AG08396 (cell line): ENCODE measurements around the gene MPHOSPH8.
"Not testable (repeated sequence)": the region's sequence is repeated elsewhere in the genome, so short reads cannot be mapped to it uniquely, and the experiment has no call there.

Experiments used
- DNase-seq: peaks from one replicate; pipeline ENCODE4 v3.0.0; 2012; ENCODE audit warnings: low spot score, mixed read lengths

The MPHOSPH8 gene

GRCh38 chr13:19634256-19634740, 839 bp downstream of the MPHOSPH8 start:
- peak; percentile 48 for DNase-seq

DNA sequence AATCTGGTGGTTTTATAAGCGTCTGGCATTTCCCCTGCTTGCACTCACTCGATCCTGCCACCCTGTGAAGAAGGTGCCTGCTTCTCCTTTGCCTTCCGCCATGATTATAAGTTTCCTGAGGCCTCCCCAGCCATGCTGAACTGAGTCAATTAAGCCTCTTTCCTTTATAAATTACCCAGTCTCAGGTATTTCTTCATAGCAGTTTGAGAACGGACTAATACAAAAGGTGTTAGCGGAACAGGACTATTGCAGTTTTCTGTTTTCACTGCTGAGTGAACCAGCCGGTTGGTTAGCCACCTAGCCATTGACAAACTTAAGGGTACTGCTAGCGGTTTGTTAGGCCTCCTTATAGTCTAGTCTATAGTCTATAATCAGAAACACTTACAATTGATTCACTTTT, 2.5 kb downstream of the MPHOSPH8 start:
- not testable (repeated sequence) for DNase-seq

DNA sequence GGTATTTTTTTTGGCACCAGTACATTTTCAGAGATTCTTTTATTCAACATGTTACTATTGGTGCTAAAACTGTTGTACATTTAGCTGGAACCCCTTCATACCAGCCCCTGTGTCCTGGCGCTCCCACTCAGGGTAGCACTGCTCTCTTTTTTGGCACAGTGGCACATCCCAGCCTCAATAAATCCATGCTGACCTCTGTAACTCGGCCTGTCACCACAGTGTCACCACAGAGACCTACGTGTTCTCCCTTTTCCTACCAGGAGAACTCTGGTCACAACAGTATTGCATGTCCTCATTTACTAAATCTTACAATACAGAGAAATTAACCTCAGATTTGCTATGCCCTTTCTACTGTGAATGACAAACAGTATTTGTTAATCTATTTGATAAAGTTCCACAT, 10.2 kb downstream of the MPHOSPH8 start:
- DNase-seq, result no peak

DNA sequence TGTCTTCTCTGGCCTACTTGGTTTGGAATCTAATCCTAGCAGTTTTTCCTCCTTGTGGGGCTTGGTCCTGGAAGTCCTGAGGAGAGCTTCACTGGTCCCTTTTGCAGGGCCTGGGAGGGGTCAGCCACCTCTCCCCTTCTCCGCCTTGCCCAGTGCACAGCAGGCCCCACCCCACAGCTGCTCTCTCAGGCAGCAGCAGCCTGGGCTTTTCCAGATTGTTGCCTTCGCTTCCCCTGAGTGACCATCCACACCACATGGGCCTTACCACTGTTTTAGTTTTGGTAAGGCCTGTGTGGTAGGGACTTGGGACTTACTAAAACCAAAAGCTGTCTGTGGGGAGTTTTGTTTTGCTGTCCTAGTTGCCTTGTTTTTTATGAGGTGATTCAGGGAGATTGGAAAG, 11.5 kb downstream of the MPHOSPH8 start:
- no peak for DNase-seq

DNA sequence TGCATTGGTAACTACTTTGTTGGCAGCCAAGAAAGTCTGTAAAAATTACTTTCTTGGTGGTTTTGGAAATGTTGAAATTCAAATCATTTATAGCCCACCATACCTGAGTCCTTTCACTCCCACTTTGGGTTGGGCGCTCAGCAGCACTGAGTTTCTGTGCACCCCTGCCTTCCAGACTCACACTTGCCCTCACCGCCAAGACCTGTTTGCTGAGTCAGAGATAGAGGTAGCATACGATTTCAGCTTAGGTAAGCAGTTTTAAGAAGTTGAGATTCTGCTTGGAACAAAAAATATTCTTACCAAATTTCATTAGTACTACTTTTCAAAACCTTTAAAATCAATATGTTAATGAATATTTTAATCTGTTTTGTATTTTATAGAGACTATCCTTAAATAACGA, 12.6 kb downstream of the MPHOSPH8 start:
- DNase-seq, result no peak

DNA sequence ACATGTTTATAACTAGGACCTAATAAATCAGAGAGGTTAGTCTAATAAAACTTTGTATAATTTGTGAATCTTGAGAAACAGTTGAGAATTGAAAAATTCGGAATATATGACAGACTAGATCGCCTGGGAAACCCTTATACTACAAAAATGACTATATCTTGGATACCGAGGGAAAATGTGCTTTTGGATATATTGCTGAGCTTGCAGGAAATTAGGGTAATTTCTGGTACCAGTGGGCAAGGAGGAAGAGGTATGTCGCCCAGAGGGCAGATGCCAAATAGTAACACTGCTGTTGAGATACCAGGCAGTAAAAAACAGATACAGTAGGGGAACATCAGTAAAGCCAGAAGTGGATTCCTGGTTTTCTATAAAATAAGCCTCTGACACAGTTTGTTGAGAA, 17.3 kb downstream of the MPHOSPH8 start:
- no peak for DNase-seq

- DNase-seq, result no peak
Measured at GRCh38 chr13:19657872-19658591, 24.6 kb downstream of the MPHOSPH8 start.

DNA sequence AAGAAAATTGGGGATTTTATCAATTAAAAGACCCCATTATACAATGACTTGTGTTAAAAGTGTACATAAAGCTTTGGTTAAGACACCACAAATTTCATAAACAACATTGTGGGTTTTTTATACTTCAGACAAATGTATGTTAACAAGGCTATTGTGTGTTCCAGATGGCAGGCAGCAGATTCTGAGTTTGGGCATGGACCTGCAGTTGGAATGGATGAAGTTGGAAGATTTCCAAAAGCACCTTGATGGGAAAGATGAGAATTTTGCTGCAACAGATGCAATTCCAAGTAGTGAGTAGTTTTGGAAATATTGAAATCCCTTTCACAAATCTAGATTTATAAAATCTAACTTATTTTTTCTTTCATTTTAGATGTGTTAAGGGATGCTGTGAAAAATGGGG, 25.4 kb downstream of the MPHOSPH8 start:
- no peak for DNase-seq

GRCh38 chr13:19661126-19661525, 27.7 kb downstream of the MPHOSPH8 start:
- DNase-seq, result no peak

DNA sequence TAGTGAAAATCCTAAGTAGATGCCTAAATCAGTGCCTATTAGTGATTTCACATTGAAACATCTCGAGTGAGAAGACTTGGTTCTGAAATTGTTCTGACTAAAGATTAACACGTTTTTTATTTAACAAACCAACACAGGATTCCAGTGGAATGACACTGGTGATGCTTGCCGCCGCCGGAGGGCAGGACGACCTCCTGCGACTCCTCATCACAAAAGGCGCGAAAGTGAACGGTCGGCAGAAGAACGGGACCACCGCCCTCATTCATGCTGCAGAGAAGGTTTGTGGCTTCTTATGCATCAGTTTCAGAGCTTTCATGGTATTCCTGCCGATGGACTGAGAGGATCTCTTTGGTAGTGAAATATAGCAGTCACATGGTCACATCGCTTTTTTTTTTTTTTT, 28.1 kb downstream of the MPHOSPH8 start:
- no peak for DNase-seq

DNA sequence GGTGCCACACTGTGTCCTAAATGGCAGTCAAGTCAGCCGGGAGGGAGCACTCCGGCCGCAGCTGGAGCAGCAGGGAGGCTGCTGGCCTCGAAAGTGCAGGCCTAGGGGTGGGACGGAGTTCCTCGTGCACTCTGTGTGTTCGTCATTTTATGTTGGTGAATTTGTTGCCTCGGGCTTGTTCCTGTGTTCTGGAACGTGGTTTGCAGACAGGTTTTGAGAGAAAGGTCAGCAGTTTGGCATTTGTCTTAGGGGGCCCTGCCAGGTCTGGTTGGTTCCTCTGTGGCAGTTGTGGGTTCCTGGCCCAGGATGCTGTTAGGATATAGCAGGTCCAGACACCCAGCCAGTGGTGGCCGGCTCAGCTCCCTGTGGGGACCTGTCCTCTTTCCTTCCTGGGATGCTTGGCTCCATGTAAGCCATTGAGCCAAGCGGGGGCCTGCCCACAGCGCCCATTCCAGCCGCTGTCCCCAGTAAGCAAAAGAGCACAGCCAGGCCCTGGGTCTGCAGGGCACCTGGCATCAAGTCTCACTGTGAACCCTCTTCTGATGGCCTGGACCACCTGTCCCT, 30.0 kb downstream of the MPHOSPH8 start:
- no peak for DNase-seq

- no peak for DNase-seq
Measured at GRCh38 chr13:19664481-19665230, 31.2 kb downstream of the MPHOSPH8 start.

DNA sequence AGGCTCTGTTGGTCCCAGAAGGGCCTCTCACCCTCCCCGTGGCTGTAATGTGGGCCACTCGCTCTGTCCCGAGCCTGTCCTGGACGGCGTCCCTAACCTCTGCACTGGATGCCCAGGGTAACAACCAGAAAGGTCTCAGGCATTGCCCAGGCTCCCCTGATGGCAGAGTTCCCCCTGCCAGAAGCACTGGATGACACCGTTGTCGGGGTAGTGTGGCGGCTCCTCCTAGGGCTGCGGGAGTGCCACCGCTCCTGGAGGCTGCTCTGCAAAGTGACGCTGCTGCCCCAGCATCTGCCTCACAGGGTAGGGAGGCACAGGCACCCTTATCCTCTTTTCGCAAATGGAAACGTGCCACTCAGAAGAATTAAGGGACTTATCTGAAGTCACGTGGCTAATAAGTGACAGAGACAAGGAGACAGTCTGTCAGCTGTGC, 32.0 kb downstream of the MPHOSPH8 start:
- no peak for DNase-seq

DNA sequence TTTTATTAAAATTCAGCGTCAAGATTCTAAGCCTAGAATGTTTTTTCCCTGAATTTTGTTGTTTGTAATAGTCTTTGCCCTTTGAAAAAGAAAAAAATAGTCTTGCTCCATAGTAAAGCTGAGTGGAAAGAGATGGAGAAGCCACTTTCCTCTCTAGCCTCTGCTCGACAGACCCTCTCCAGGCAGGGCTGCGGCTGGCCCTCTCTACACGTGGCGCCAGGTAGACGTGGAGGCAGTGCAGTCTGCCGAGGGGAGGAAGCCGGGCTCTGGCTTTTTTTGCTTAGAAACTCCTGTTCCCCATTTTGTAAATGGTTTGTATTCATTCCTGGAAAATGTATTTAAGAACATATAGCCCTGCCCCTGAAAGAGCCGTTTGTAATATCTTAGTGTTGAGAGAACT, 35.3 kb downstream of the MPHOSPH8 start:
- no peak for DNase-seq

DNA sequence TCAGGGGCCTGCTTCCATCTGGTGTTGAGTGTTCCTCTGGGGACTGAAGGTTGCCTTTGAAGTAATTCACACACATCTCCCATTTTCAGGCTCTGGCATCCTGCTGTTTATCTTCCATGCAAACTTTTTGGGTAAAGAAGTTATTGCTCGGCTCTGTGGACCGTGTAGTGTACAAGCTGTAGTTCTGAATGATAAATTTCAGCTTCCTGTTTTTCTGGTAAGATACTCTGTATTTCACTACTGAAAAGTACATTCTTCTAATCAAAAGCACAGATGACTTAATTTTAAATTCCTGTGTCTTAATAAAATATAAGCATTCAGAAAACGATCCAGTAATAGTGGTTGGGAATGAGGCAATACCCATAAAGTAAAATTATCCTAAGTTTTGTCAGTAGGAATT, 36.7 kb downstream of the MPHOSPH8 start:
- DNase-seq, result no peak

GRCh38 chr13:19672990-19673389, 39.5 kb downstream of the MPHOSPH8 start:
- no peak for DNase-seq

DNA sequence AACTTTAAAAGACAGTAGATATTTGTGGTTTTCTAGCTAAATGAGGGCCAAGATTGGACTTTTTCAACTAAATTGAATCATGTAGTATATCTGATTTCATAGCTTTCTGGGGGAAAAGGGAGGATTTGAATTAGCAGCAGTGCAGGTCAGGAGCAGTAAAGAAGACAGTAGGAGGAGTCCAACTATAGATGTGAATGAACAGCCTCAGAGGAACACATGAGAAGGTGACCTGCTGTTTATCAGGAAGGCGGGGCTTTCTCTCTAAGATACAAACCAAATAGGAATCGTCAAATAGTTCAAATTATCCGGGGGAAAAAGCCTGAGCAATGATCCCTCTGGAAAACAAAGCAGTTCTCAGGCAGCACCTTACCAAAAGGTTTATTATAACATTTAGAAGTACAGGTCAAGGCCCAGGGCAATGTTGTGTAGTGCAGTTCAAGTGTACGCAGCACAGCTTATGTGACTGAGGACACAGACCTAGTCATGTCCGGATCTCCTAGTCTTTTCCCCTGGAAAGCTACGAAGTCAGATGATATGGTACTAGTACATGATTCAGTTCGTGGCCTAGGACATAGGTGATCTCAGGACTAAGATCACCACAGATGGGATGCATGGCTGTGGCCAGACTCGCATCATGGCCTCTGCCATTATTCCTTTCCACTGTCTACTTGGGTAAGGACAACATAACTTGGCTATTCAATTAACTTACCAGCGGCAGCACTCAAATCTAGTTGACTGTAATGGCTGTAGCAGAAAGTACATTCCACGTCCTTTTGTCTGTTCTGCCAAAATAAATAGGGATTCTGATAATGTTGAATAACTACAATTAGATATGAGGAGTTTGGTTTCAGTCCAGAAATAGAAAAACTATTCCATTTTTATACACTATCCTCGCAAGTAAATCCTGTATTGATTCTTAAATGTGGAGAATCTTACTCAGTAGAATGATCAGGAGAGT, 40.3 kb downstream of the MPHOSPH8 start:
- no peak for DNase-seq

DNA sequence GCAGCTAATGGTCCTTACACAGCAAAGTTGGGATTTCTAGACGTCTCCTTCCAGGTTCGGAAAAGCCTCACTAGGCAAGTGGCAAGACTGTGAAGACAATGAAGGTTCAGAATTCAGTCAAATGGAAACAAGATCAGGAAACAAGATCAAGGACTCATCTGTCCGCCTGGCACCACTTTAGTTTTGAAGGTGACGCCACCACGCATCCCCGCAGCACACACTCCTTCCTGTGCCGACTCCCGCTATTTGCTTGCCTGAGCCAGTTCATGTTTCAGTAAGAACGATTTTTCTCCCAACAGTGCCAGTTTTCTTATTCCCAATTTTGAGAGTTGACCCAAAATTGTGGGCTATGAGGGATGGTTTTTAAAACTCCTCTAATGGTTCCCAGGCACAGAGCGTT, 41.4 kb downstream of the MPHOSPH8 start:
- no peak for DNase-seq

- DNase-seq, result no peak
Measured at GRCh38 chr13:19676168-19676567, 42.7 kb downstream of the MPHOSPH8 start.

- no peak for DNase-seq
Measured at GRCh38 chr13:19680751-19681150, 47.3 kb downstream of the MPHOSPH8 start.

DNA sequence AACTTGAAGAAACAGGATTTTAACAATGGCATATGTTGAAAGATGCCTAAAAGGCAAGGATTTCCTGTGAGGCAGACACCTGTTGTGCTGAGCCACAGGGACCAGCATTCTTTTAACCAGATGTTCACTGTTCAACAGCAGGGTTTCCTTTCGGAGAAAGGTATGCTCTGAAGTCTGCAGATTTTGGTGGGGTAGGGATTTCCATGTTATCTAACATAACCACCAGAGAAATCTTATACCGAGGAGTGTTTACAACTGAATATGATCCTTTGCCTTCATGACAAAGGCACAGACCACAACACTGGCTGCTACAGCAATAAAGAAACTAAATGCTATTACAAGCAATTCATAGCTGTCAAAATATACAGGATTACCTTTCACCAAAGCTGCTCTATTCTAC, 48.1 kb downstream of the MPHOSPH8 start:
- no peak for DNase-seq

DNA sequence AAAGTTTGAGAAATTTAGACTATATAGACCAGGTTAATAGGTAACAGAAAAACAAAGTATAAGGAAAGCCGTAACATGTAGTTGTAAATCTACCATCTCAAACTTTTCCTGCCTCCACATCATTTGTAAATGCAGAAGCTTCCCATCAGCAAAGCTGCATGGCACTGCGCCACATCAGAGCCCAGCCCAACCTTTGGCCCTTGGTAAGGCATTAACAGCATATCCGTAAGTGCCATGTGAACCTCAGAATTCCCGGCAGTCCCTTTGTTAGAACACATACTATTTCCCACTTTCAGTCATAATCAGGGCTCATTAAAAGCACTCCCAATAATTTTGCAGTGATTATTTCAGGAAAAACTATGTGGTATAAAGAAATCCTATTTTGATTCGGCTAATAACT, 51.6 kb downstream of the MPHOSPH8 start:
- DNase-seq, result no peak
